Keratinocyte (primary cell): ENCODE measurements around the gene NCR1.
"Not testable (repeated sequence)": the region's sequence is repeated elsewhere in the genome, so short reads cannot be mapped to it uniquely, and the experiment has no call there.

Experiments
- CTCF ChIP-seq, 3 experiments: IDR thresholded peaks in 1 of 3; conservative IDR thresholded peaks in 1 of 3; optimal IDR thresholded peaks in 1 of 3; 2 replicates in 2 of 3; 3 replicates in 1 of 3; pipeline versions ENCODE3 to v1.5.1; 2011; ENCODE audit warnings: low read length in 3 of 3, mild to moderate bottlenecking in 3 of 3, moderate library complexity in 2 of 3, control low read depth in 1 of 3, inconsistent platforms in 1 of 3; ENCODE audit not compliant: insufficient read depth in 2 of 3; ENCODE audit errors: extremely low read depth in 1 of 3
- EZH2 ChIP-seq: IDR thresholded peaks from one replicate; pipeline ENCODE4 v1.6.1; 2012; ENCODE audit warnings: inconsistent platforms, mild to moderate bottlenecking, low read length, moderate library complexity

- TF ChIP-seq CTCF (optimal IDR thresholded peaks at IDR 0.05 in 1 of 3, IDR thresholded peaks at IDR 0.05 in 1 of 3, conservative IDR thresholded peaks at IDR 0.05 in 1 of 3; ENCODE audit: extremely low read depth in 1 of 3, insufficient read depth in 2 of 3, low read length in 3 of 3); EZH2: not testable (repeated sequence)
These were observed 11.8 kb upstream of the NCR1 start for GRCh38 chr19:54894106-54894505.
